Astrocyte (in vitro differentiated cells and primary cell): Measurements from ENCODE around the gene IGDCC3. TPM values are rescaled to one million over a fixed set of nuclear protein-coding genes. Genes with fewer than 3 reads are reported as not detected.

ENCODE experiments used
- DNase-seq: peaks from one replicate; pipeline ENCODE4 v3.0.0-alpha.2; 2010; ENCODE audit warnings: low read depth
- FAIRE-seq: peaks from 2 replicates; lab custom pipeline; 2011; peaks lifted over from hg19 to GRCh38; lab: Jason Lieb, UNC
- H2AFZ ChIP-seq: 2 replicates; pipeline ENCODE4 v1.6.0; 2012; ENCODE audit warnings: low read depth, low read length, inconsistent platforms
- H3K27ac ChIP-seq: 2 replicates; pipeline ENCODE4 v1.5.1; 2011; ENCODE audit warnings: low read depth, low read length, inconsistent platforms
- H3K27me3 ChIP-seq: 2 replicates; pipeline ENCODE4 v1.6.0; 2011; ENCODE audit warnings: low read length, inconsistent platforms; ENCODE audit not compliant: insufficient read depth
- H3K36me3 ChIP-seq: 2 replicates; pipeline ENCODE4 v1.5.1; 2011; ENCODE audit warnings: low read length, inconsistent platforms; ENCODE audit not compliant: insufficient read depth
- H3K4me1 ChIP-seq: 2 replicates; pipeline ENCODE4 v1.5.1; 2011; ENCODE audit warnings: low read length, inconsistent platforms; ENCODE audit not compliant: insufficient read depth
- H3K4me2 ChIP-seq: 2 replicates; pipeline ENCODE4 v1.6.0; 2012; ENCODE audit warnings: low read length, inconsistent platforms
- H3K4me3 ChIP-seq: 2 replicates; pipeline ENCODE4 v1.5.1; 2011; ENCODE audit warnings: low read depth, mild to moderate bottlenecking, low read length, inconsistent platforms; ENCODE audit not compliant: insufficient read depth
- H3K79me2 ChIP-seq: 2 replicates; pipeline ENCODE4 v1.6.0; 2012; ENCODE audit warnings: mild to moderate bottlenecking, low read length, inconsistent platforms; ENCODE audit not compliant: insufficient read depth
- H3K9ac ChIP-seq: 2 replicates; pipeline ENCODE4 v1.6.0; 2012; ENCODE audit warnings: mild to moderate bottlenecking, low read length, inconsistent platforms
- H3K9me3 ChIP-seq: 2 replicates; pipeline ENCODE4 v1.5.1; 2012; ENCODE audit warnings: low read depth, mild to moderate bottlenecking, low read length, inconsistent platforms; ENCODE audit not compliant: insufficient read depth
- H4K20me1 ChIP-seq: 2 replicates; pipeline ENCODE4 v1.6.0; 2012; ENCODE audit warnings: low read length, inconsistent platforms; ENCODE audit not compliant: insufficient read depth
- H3K27ac Mint-ChIP-seq: one replicate; pipeline ENCODE4 v1.8.0; 2021; ENCODE audit warnings: mild to moderate bottlenecking, mixed read lengths; ENCODE audit not compliant: unreplicated experiment
- H3K27me3 Mint-ChIP-seq: one replicate; pipeline ENCODE4 v1.8.0; 2021; ENCODE audit warnings: low read depth, mixed read lengths; ENCODE audit not compliant: unreplicated experiment
- H3K36me3 Mint-ChIP-seq: one replicate; pipeline ENCODE4 v1.8.0; 2021; ENCODE audit warnings: low read depth, mixed read lengths; ENCODE audit not compliant: unreplicated experiment
- H3K4me1 Mint-ChIP-seq: one replicate; pipeline ENCODE4 v1.8.0; 2021; ENCODE audit warnings: low read depth, mixed read lengths; ENCODE audit not compliant: unreplicated experiment
- H3K4me3 Mint-ChIP-seq: one replicate; pipeline ENCODE4 v1.8.0; 2021; ENCODE audit warnings: mild to moderate bottlenecking, moderate library complexity, mixed read lengths; ENCODE audit not compliant: unreplicated experiment
- H3K9me3 Mint-ChIP-seq: one replicate; pipeline ENCODE4 v1.8.0; 2021; ENCODE audit warnings: mild to moderate bottlenecking, mixed read lengths; ENCODE audit not compliant: unreplicated experiment
- CTCF ChIP-seq: IDR thresholded peaks from 2 replicates; pipeline ENCODE4 v1.5.1; 2011; ENCODE audit warnings: low read depth, mild to moderate bottlenecking, inconsistent platforms, low read length, moderate library complexity; ENCODE audit not compliant: insufficient read depth
- EZH2 ChIP-seq: IDR thresholded peaks from 2 replicates; pipeline ENCODE4 v1.6.1; 2012; ENCODE audit warnings: mild to moderate bottlenecking, low read length, inconsistent platforms; ENCODE audit not compliant: insufficient read depth
- total RNA-seq: library from RNA; stranded (reverse); gene quantifications from 2 replicates; pipeline ENCODE4 v1.2.1, GENCODE V29; 2021

IGDCC3 gene
- total RNA-seq, 1 donor from 2014 or later, result 11.0 TPM

- H3K9me3 Mint-ChIP-seq, result no peaks in the 10 kb centered on the region
- no peaks in the 10 kb centered on the region for H3K36me3 ChIP-seq
- peaks cover 5% of the 10 kb centered on the region for H3K27me3 Mint-ChIP-seq
- H3K4me1 Mint-ChIP-seq, result no peaks in the 10 kb centered on the region
- peaks cover 6% of the 10 kb centered on the region for H3K4me1 ChIP-seq
- DNase-seq, result no peak
- no peak overlapping the region for H3K27ac ChIP-seq
- TF ChIP-seq EZH2, result no peak
- TF ChIP-seq CTCF, result no peak
- no peaks in the 10 kb centered on the region for H4K20me1 ChIP-seq
- H3K4me2 ChIP-seq, result peak overlapping the region; percentile 90
- FAIRE-seq, result no peak
- no peaks in the 10 kb centered on the region for H3K36me3 Mint-ChIP-seq
- H3K4me3 ChIP-seq, result no peak overlapping the region
- H3K4me3 Mint-ChIP-seq, result peak overlapping the region; percentile 78
- no peaks in the 10 kb centered on the region for H3K9me3 ChIP-seq
- no peaks in the 10 kb centered on the region for H3K79me2 ChIP-seq
- peak overlapping the region; percentile 96 for H2AFZ ChIP-seq
- H3K27ac Mint-ChIP-seq, result peak overlapping the region; percentile 56
- H3K27me3 ChIP-seq, result peaks cover 2% of the 10 kb centered on the region
- peak overlapping the region; percentile 74 for H3K9ac ChIP-seq
These were observed 90.3 kb downstream of the IGDCC3 start for GRCh38 chr15:65287520-65287855.

- DNase-seq, result peak; percentile 77
- FAIRE-seq, result no peak
- H3K4me3 Mint-ChIP-seq, result peak within 1 kb of the TSS; percentile 78
- Histone ChIP-seq H3K4me1 (peaks cover 6% of the 10 kb centered on the region), H3K36me3 (no peaks in the 10 kb centered on the region), H3K27ac (no peak within 1 kb of the TSS), H3K79me2 (no peaks in the 10 kb centered on the region), H3K4me3 (peak within 1 kb of the TSS; percentile 76), H2AFZ (peak within 1 kb of the TSS; percentile 96), H3K9me3 (no peaks in the 10 kb centered on the region), H4K20me1 (no peaks in the 10 kb centered on the region), H3K9ac (peak within 1 kb of the TSS; percentile 74), H3K27me3 (peaks cover 2% of the 10 kb centered on the region), H3K4me2 (peak within 1 kb of the TSS; percentile 90)
- H3K36me3 Mint-ChIP-seq, result no peaks in the 10 kb centered on the region
- TF ChIP-seq EZH2 (no peak), CTCF (no peak)
- no peaks in the 10 kb centered on the region for H3K4me1 Mint-ChIP-seq
- H3K27ac Mint-ChIP-seq, result peak within 1 kb of the TSS; percentile 56
- H3K9me3 Mint-ChIP-seq, result no peaks in the 10 kb centered on the region
- H3K27me3 Mint-ChIP-seq, result peaks cover 5% of the 10 kb centered on the region
These were observed 90.9 kb downstream of the IGDCC3 start, which contains the start of gene PARP16 for GRCh38 chr15:65286704-65287519. PARP16 (minus strand) TSS chr15:65286883; CDS start chr15:65286426, 457 bp downstream.
